ENCODE measurements around the gene GRM4. TPM values are rescaled to one million over a fixed set of nuclear protein-coding genes. Genes with fewer than 3 reads are reported as not detected.

The GRM4 gene
- total RNA-seq, 1 donor from 2014 or later, result not detected

- no peak for DNase-seq (ENCODE audit: low read depth, low spot score)
These were observed 146.3 kb downstream of the GRM4 start for GRCh38 chr6:33999567-33999966.

GRCh38 chr6:33998660-33999059 is 147.2 kb downstream of the GRM4 start:
- no peak for DNase-seq (ENCODE audit: low read depth, low spot score)

GRCh38 chr6:33997265-33997664 is 148.6 kb downstream of the GRM4 start:
- DNase-seq (ENCODE audit: low read depth, low spot score), result no peak

- DNase-seq (ENCODE audit: low read depth, low spot score), result no peak
These were observed 149.8 kb downstream of the GRM4 start for GRCh38 chr6:33996120-33996475.

GRCh38 chr6:33995309-33996119 is 150.4 kb downstream of the GRM4 start:
- no peak for DNase-seq (ENCODE audit: low read depth, low spot score)

GRCh38 chr6:33994472-33995308 is 151.2 kb downstream of the GRM4 start:
- DNase-seq (ENCODE audit: low read depth, low spot score), result no peak

- DNase-seq (ENCODE audit: low read depth, low spot score), result no peak
These were observed 152.0 kb downstream of the GRM4 start for GRCh38 chr6:33993653-33994471.

GRCh38 chr6:33993091-33993490 is 152.8 kb downstream of the GRM4 start:
- DNase-seq (ENCODE audit: low read depth, low spot score), result no peak

- no peak for DNase-seq (ENCODE audit: low read depth, low spot score)
These were observed 153.7 kb downstream of the GRM4 start for GRCh38 chr6:33992191-33992590.

- DNase-seq (ENCODE audit: low read depth, low spot score), result no peak
These were observed 154.3 kb downstream of the GRM4 start for GRCh38 chr6:33991610-33992009.

GRCh38 chr6:33990061-33990541 is 155.8 kb downstream of the GRM4 start:
- DNase-seq (ENCODE audit: low read depth, low spot score), result no peak

- DNase-seq (ENCODE audit: low read depth, low spot score), result no peak
These were observed 156.7 kb downstream of the GRM4 start for GRCh38 chr6:33989016-33989854.

- no peak for DNase-seq (ENCODE audit: low read depth, low spot score)
These were observed 157.5 kb downstream of the GRM4 start for GRCh38 chr6:33988121-33989015.

GRCh38 chr6:33987531-33988021 is 158.3 kb downstream of the GRM4 start:
- no peak for DNase-seq (ENCODE audit: low read depth, low spot score)

GRCh38 chr6:33985947-33986346 is 159.9 kb downstream of the GRM4 start:
- no peak for DNase-seq (ENCODE audit: low read depth, low spot score)

- DNase-seq (ENCODE audit: low read depth, low spot score), result no peak
These were observed 160.6 kb downstream of the GRM4 start for GRCh38 chr6:33985313-33985751.

GRCh38 chr6:33984466-33985312 is 161.2 kb downstream of the GRM4 start:
- no peak for DNase-seq (ENCODE audit: low read depth, low spot score)

- no peak for DNase-seq (ENCODE audit: low read depth, low spot score)
These were observed 162.0 kb downstream of the GRM4 start for GRCh38 chr6:33983721-33984465.
